ENCODE data around the gene ZNF19. TPM values are rescaled to one million over a fixed set of nuclear protein-coding genes. Genes with fewer than 3 reads are reported as not detected.

Gene ZNF19
- total and polyA plus RNA-seq, 2 donors (not counting 3 experiments of a cell fraction or from before 2014, with no cell fraction given): 0.98 to 2.6 TPM

DNA sequence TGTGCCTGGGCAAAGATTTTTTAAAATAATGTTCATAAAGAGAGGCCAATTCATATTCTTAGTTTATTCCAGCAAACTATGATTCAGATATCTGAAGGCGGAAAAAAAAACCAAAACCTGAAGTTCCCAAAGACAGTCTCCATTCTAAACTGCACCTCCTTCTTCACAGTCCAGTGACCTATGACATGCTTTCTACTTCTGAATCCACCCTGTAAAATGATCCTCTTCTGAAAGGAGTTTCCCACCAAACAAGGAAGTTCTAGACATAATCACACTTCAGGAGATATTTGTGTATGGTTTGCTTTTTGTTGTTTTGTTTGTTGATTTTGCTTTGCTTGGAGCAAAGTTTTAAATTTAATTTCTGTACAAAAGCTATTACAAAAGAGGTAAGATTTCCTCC, 24.2 kb upstream of the ZNF19 start:
- POLR2A ChIA-PET: no interaction called here
- intact Hi-C loops (cut with micrococcal nuclease) (no loop called here), dilution Hi-C loops (cut with MboI; ENCODE audit: extremely low pct_ligation_motif_present, low sequenced_read_pairs) (no loop called here)
- Histone ChIP-seq H3K9ac (replicated peaks; ENCODE audit: extremely low read depth, insufficient read depth, low read length) (no peak overlapping the region), H2AFZ (ENCODE audit: low read depth, low read length) (no peak overlapping the region), H3K79me2 (ENCODE audit: control insufficient read depth, insufficient read depth, low read length) (no peaks in the 10 kb centered on the region), H3K9me3 (replicated peaks; ENCODE audit: control insufficient read depth, insufficient read depth, low read length) (no peaks in the 10 kb centered on the region), H3K4me1 (ENCODE audit: control insufficient read depth, extremely low read depth, insufficient read depth, low read length) (peaks cover 5% of the 10 kb centered on the region), H3K36me3 (ENCODE audit: control insufficient read depth in 2 of 2, extremely low read depth in 1 of 2, insufficient read depth in 2 of 2, low read length in 2 of 2) (no peaks in the 10 kb centered on the region), H3K9me1 (replicated peaks; ENCODE audit: control insufficient read depth, extremely low read depth, insufficient read depth, low read length) (no peaks in the 10 kb centered on the region), H3K27ac (ENCODE audit: insufficient read depth, low read depth, low read length) (no peak overlapping the region), H3K27me3 (ENCODE audit: control insufficient read depth in 2 of 2, insufficient read depth in 2 of 2, low read length in 2 of 2) (no peaks in the 10 kb centered on the region), H3K4me3 (replicated peaks in 1 of 3; ENCODE audit: insufficient read depth in 1 of 3, low read depth in 1 of 3, low read length in 3 of 3) (no peak overlapping the region), H3K4me2 (ENCODE audit: insufficient read depth, low read length) (peak overlapping the region; percentile 22), H4K20me1 (replicated peaks; ENCODE audit: control insufficient read depth, extremely low read depth, insufficient read depth, low read length) (no peaks in the 10 kb centered on the region)
- CTCF ChIA-PET: interaction anchor here (1.2 to 1.4 kb wide), 2 partner anchors 14 to 101 kb away, joined by 3 to 6 read pairs; no protein-coding TSS in a partner anchor
- DNase-seq (ENCODE audit: low read depth, low spot score) (no peak), FAIRE-seq (no peak)
- no TSS peak for BruUV-seq (replicated peaks)
- TF ChIP-seq FOS (IDR thresholded peaks at IDR 0.05; ENCODE audit: borderline replicate concordance, insufficient read depth, low read length) (no peak), JUN (IDR thresholded peaks at IDR 0.05; ENCODE audit: borderline replicate concordance, insufficient read depth, insufficient read length, low read depth) (no peak), GATA2 (IDR thresholded peaks at IDR 0.05; ENCODE audit: insufficient read depth, insufficient read length, low read depth, low read length) (no peak), MYC (IDR thresholded peaks at IDR 0.05; ENCODE audit: low read depth, low read length) (no peak), MAX (IDR thresholded peaks at IDR 0.05; ENCODE audit: insufficient read depth, insufficient read length) (no peak), CTCF (IDR thresholded peaks at IDR 0.05; ENCODE audit: extremely low read depth in 1 of 2, insufficient read depth in 1 of 2, low read depth in 1 of 2, low read length in 2 of 2) (no peak), POLR2A (IDR thresholded peaks at IDR 0.05; ENCODE audit: low read depth, low read length) (no peak)

Measured in endothelial cell of umbilical vein (primary cell).